SU-DHL-6 (cell line): ENCODE data around the gene CGB7.
A peak's percentile ranks its signal among the peaks of the same experiment; 100 is the strongest.
"Not testable (repeated sequence)": the region's sequence is repeated elsewhere in the genome, so short reads cannot be mapped to it uniquely, and the experiment has no call there.

ENCODE experiments used
- H2AFZ ChIP-seq: fragments of 200-600 bp; sonication (generic); 2 replicates; pipeline ENCODE4 v1.6.1; 2014; ENCODE audit warnings: low read depth, mild to moderate bottlenecking, moderate library complexity, mixed read lengths, antibody characterized with exemption, low read length; ENCODE audit not compliant: severe bottlenecking
- H3F3A ChIP-seq: fragments of 200-600 bp; shearing (Covaris generic); 2 replicates; pipeline ENCODE4 v1.6.0; 2016; ENCODE audit warnings: antibody characterized with exemption, mild to moderate bottlenecking; ENCODE audit not compliant: insufficient read depth
- H3K27ac ChIP-seq: fragments of 200-600 bp; sonication (generic); 2 replicates; pipeline ENCODE4 v1.5.1; 2016; ENCODE audit warnings: low read depth, mild to moderate bottlenecking, low read length, moderate library complexity, mixed read lengths
- H3K27me3 ChIP-seq: fragments of 200-600 bp; sonication (generic), shearing (Covaris generic); 2 replicates; pipeline ENCODE4 v1.6.0; 2014; ENCODE audit warnings: mild to moderate bottlenecking, low read length
- H3K36me3 ChIP-seq: fragments of 200-600 bp; sonication (generic); 2 replicates; pipeline ENCODE4 v1.6.1; 2014; ENCODE audit warnings: mild to moderate bottlenecking, low read length, mixed read lengths
- H3K4me2 ChIP-seq: fragments of 300-600, 200-600 bp; shearing (Covaris generic), sonication (generic); 2 replicates; pipeline ENCODE4 v1.6.0; 2014; ENCODE audit warnings: low read length, low read depth, mild to moderate bottlenecking; ENCODE audit not compliant: poor library complexity, severe bottlenecking
- H3K4me3 ChIP-seq: fragments of 200-600 bp; sonication (generic); 2 replicates; pipeline ENCODE4 v1.5.1; 2014; ENCODE audit warnings: antibody characterized with exemption, low read length, mild to moderate bottlenecking, mixed read lengths; ENCODE audit not compliant: insufficient read depth, poor library complexity, severe bottlenecking
- H3K79me2 ChIP-seq: fragments of 200-600 bp; sonication (generic); 2 replicates; pipeline ENCODE4 v1.6.1; 2014; ENCODE audit warnings: mild to moderate bottlenecking, low read length, moderate library complexity; ENCODE audit not compliant: insufficient read depth
- H3K9ac ChIP-seq: fragments of 200-600 bp; sonication (generic); 2 replicates; pipeline ENCODE4 v1.7.0; 2014; ENCODE audit warnings: mild to moderate bottlenecking, low read length
- H3K9me2 ChIP-seq: fragments of 200-600 bp; sonication (generic); replicated peaks from 2 replicates; pipeline ENCODE4 v1.6.1; 2014; ENCODE audit warnings: low read length; ENCODE audit not compliant: insufficient read depth
- H3K9me3 ChIP-seq: fragments of 200-600 bp; sonication (generic); 2 replicates; pipeline ENCODE4 v1.6.1; 2014; ENCODE audit warnings: low read length, mixed read lengths; ENCODE audit not compliant: insufficient read depth
- H4K20me1 ChIP-seq: fragments of 200-600 bp; sonication (generic); 2 replicates; pipeline ENCODE4 v1.6.1; 2014; ENCODE audit warnings: low read depth, mild to moderate bottlenecking, antibody characterized with exemption, low read length, moderate library complexity, mixed read lengths
- CTCF ChIP-seq: fragments of 200-600 bp; sonication (generic); IDR thresholded peaks from one replicate; pipeline ENCODE4 v1.5.1; 2017; ENCODE audit warnings: antibody characterized with exemption, mild to moderate bottlenecking, low read length, moderate library complexity; ENCODE audit not compliant: insufficient read depth, poor library complexity, severe bottlenecking
- EZH2phosphoT487 ChIP-seq: fragments of 200-600 bp; sonication (generic), shearing (Covaris generic); conservative IDR thresholded peaks from 2 replicates; pipeline ENCODE4 v1.6.1; 2018; ENCODE audit warnings: mild to moderate bottlenecking, antibody characterized with exemption, low read length, moderate library complexity, mixed read lengths

The CGB7 gene

DNA sequence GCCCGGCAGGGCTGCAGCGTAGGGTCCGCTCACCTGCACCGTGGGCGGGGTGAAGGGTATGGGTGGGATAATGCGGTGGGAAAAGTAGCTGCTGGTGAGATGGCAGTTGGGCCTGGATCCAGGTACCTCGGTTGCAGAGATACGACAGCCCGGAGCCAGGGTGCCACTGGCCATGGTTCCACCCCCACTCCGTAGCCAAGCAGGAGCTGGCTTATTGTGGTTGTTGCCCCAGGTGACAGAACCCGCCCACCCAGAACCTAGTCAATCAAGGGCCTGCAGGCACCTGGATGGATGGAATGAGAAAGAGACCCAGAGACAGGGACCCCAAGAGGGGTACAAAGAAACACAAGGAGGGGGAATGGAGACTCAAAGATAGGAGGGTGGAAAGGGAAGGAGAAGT, 37.2 kb downstream of the CGB7 start:
- no peaks in the 10 kb centered on the region for H3K36me3 ChIP-seq
- H3K9me2 ChIP-seq = no peaks in the 10 kb centered on the region
- H2AFZ ChIP-seq = no peak overlapping the region
- H3K9ac ChIP-seq = no peak overlapping the region
- H3K79me2 ChIP-seq = no peaks in the 10 kb centered on the region
- H3K4me3 ChIP-seq = no peak overlapping the region
- TF ChIP-seq CTCF = no peak
- no peak for TF ChIP-seq EZH2phosphoT487
- no peaks in the 10 kb centered on the region for H3K9me3 ChIP-seq
- H3K4me2 ChIP-seq = no peak overlapping the region
- H3K27ac ChIP-seq = no peak overlapping the region
- no peaks in the 10 kb centered on the region for H3K27me3 ChIP-seq
- H3F3A ChIP-seq = no peaks in the 10 kb centered on the region
- no peaks in the 10 kb centered on the region for H4K20me1 ChIP-seq

DNA sequence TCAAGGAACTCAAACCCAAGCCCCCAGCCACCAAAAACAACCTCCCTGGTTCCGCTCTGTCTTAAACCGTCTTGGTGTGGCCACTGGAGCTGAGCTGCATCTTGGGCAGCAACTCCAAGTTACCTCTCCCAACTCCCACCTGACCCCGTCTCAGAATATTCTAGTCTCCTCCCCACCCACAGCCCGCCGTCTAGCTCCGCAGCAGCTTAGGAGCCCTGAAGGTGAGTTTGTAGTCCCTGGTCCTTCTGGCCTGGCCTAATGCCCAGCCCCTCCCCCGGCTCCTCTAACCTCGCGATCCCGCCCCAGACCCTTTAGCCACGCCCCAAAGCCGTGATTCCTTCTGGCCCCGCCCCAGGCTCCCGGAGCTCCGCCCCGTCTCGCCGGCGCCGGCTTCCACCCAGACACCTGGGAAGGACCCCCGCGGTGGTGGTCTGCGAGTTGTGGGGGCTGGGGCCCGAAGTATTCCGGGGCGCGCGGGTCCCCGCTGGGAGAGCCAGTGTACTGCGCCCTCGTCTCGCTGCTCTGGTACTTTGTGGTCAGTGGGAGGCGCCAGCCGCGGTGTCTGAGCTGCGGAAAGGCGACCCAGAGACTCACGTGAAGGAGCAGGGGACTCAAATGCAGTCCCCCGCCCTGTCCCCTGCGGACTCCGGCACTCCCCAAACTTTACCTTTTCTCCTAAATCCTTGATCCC, 38.2 kb downstream of the CGB7 start:
- Histone ChIP-seq H4K20me1 (no peaks in the 10 kb centered on the region), H3K9me3 (no peaks in the 10 kb centered on the region), H3K79me2 (no peaks in the 10 kb centered on the region), H3K27me3 (no peaks in the 10 kb centered on the region), H3K9ac (no peak overlapping the region), H3F3A (no peaks in the 10 kb centered on the region), H3K4me3 (no peak overlapping the region), H3K9me2 (no peaks in the 10 kb centered on the region), H3K36me3 (no peaks in the 10 kb centered on the region), H2AFZ (no peak overlapping the region), H3K4me2 (no peak overlapping the region), H3K27ac (no peak overlapping the region)
- TF ChIP-seq EZH2phosphoT487 = no peak
- TF ChIP-seq CTCF = no peak

- not testable (repeated sequence) for H3F3A ChIP-seq, H2AFZ ChIP-seq, H3K9me3 ChIP-seq, H3K4me3 ChIP-seq, H3K36me3 ChIP-seq, H3K9me2 ChIP-seq, H4K20me1 ChIP-seq, H3K27ac ChIP-seq, H3K27me3 ChIP-seq, H3K79me2 ChIP-seq
- peak overlapping the region; percentile 32; the same call in 1 of the 2 replicates for H3K9ac ChIP-seq
- peak overlapping the region; percentile 48 for H3K4me2 ChIP-seq
These were observed 38.9 kb downstream of the CGB7 start for GRCh38 chr19:49018388-49019241.
